WTC11 (cell line): Measurements from ENCODE around the gene FAM181B. TPM values are rescaled to one million over a fixed set of nuclear protein-coding genes. Genes with fewer than 3 reads are reported as not detected.

Experiments used
- ATAC-seq: fragments of 200-7000 bp; cut with Tn5 transposase; 2 replicates; pipeline ENCODE4 v1.10.0; 2021; ENCODE audit warnings: mild to moderate bottlenecking, moderate library complexity
- CTCF ChIA-PET: fragments of 300-600 bp; sonication (Branson Sonifier 250); formaldehyde crosslinking; loops from one replicate; lab custom pipeline; 2021; ENCODE audit warnings: antibody characterized with exemption; lab: Charles Lee
- POLR2A ChIA-PET: fragments of 350-600 bp; sonication (Branson Sonifier 250); formaldehyde crosslinking; loops from one replicate; lab custom pipeline; 2021; ENCODE audit warnings: antibody characterized with exemption; lab: Charles Lee
- DNase-seq: peaks from one replicate; pipeline ENCODE4 v3.0.0; 2021; ENCODE audit warnings: low spot score
- H3K27ac Mint-ChIP-seq: 2 replicates; pipeline ENCODE4 v1.8.0; 2021; ENCODE audit warnings: mixed read lengths
- H3K27me3 Mint-ChIP-seq: 2 replicates; pipeline ENCODE4 v1.8.0; 2021; ENCODE audit warnings: low read depth, mild to moderate bottlenecking, moderate library complexity, mixed read lengths
- H3K36me3 Mint-ChIP-seq: 2 replicates; pipeline ENCODE4 v1.8.0; 2021; ENCODE audit warnings: mixed read lengths
- H3K4me1 Mint-ChIP-seq: 2 replicates; pipeline ENCODE4 v1.8.0; 2022; ENCODE audit warnings: mixed read lengths
- H3K4me3 Mint-ChIP-seq: 2 replicates; pipeline ENCODE4 v1.8.0; 2021; ENCODE audit warnings: mild to moderate bottlenecking, moderate library complexity, mixed read lengths
- H3K9me3 Mint-ChIP-seq: 2 replicates; pipeline ENCODE4 v1.8.0; 2021; ENCODE audit warnings: mixed read lengths
- ATF1 ChIP-seq: sonication (generic); formaldehyde crosslinking; IDR thresholded peaks from 2 replicates; pipeline ENCODE4 v1.8.1; 2023; ENCODE audit warnings: mild to moderate bottlenecking, moderate library complexity, missing genetic modification reagents
- ELF4 ChIP-seq: sonication (generic); formaldehyde crosslinking; IDR thresholded peaks from 2 replicates; pipeline ENCODE4 v1.8.1; 2022; ENCODE audit warnings: low read depth, mild to moderate bottlenecking, moderate library complexity, missing genetic modification reagents
- ETV6 ChIP-seq: sonication (generic); formaldehyde crosslinking; IDR thresholded peaks from 2 replicates; pipeline ENCODE4 v1.8.1; 2022; ENCODE audit warnings: mild to moderate bottlenecking, missing genetic modification reagents
- FOXP1 ChIP-seq: sonication (generic); formaldehyde crosslinking; IDR thresholded peaks from 2 replicates; pipeline ENCODE4 v1.8.0; 2022; ENCODE audit warnings: missing genetic modification reagents, mild to moderate bottlenecking, moderate library complexity, borderline replicate concordance
- NFATC4 ChIP-seq: fragments of 250-450 bp; sonication (Bioruptor Pico); IDR thresholded peaks from 2 replicates; pipeline ENCODE4 v1.9.0; 2021; ENCODE audit warnings: mild to moderate bottlenecking
- PRRX2 ChIP-seq: fragments of 250-450 bp; sonication (Bioruptor Pico); IDR thresholded peaks from 2 replicates; pipeline ENCODE4 v1.8.0; 2021; ENCODE audit warnings: mild to moderate bottlenecking
- RORB ChIP-seq: fragments of 250-450 bp; sonication (Bioruptor Pico); IDR thresholded peaks from 2 replicates; pipeline ENCODE4 v1.9.0; 2021; ENCODE audit warnings: mild to moderate bottlenecking
- SMAD3 ChIP-seq: sonication (generic); formaldehyde crosslinking; IDR thresholded peaks from 2 replicates; pipeline ENCODE4 v1.8.0; 2022; ENCODE audit warnings: missing genetic modification reagents, mild to moderate bottlenecking, borderline replicate concordance
- SMAD4 ChIP-seq: sonication (generic); formaldehyde crosslinking; IDR thresholded peaks from 2 replicates; pipeline ENCODE4 v1.8.0; 2022; ENCODE audit warnings: mild to moderate bottlenecking, missing genetic modification reagents
- SOX15 ChIP-seq: fragments of 250-450 bp; sonication (Bioruptor Pico); IDR thresholded peaks from 2 replicates; pipeline ENCODE4 v1.9.0; 2021; ENCODE audit warnings: mild to moderate bottlenecking
- TP53 ChIP-seq: sonication (generic); formaldehyde crosslinking; IDR thresholded peaks from 2 replicates; pipeline ENCODE4 v1.8.1; 2023; ENCODE audit warnings: mild to moderate bottlenecking, missing genetic modification reagents
- ZNF232 ChIP-seq: sonication (generic); formaldehyde crosslinking; IDR thresholded peaks from 2 replicates; pipeline ENCODE4 v1.8.0; 2022; ENCODE audit warnings: mild to moderate bottlenecking, missing genetic modification reagents
- total RNA-seq: library from RNA; stranded (reverse); gene quantifications from 3 replicates; pipeline ENCODE4 v1.2.3, GENCODE V29; 2021
- TF ChIP-seq, protein P1 (sequence below): fragments of 250-450 bp; sonication (Bioruptor Pico); IDR thresholded peaks from 2 replicates; pipeline ENCODE4 v1.9.0; 2021; ENCODE audit warnings: mild to moderate bottlenecking
- TF ChIP-seq, protein P2 (sequence below): sonication (generic); formaldehyde crosslinking; IDR thresholded peaks from 2 replicates; pipeline ENCODE4 v1.8.1; 2023; ENCODE audit warnings: mild to moderate bottlenecking, missing genetic modification reagents, borderline replicate concordance
- TF ChIP-seq, protein P3 (sequence below): sonication (generic); formaldehyde crosslinking; IDR thresholded peaks from 2 replicates; pipeline ENCODE4 v1.8.1; 2023; ENCODE audit warnings: mild to moderate bottlenecking, missing genetic modification reagents
- TF ChIP-seq, protein P4 (sequence below): sonication (generic); formaldehyde crosslinking; IDR thresholded peaks from 2 replicates; pipeline ENCODE4 v1.8.1; 2023; ENCODE audit warnings: mild to moderate bottlenecking, missing genetic modification reagents, moderate library complexity
- TF ChIP-seq, protein P5 (sequence below): sonication (generic); formaldehyde crosslinking; IDR thresholded peaks from 2 replicates; pipeline ENCODE4 v1.8.1; 2022; ENCODE audit warnings: mild to moderate bottlenecking, moderate library complexity, missing genetic modification reagents
- TF ChIP-seq, protein P6 (sequence below): sonication (generic); formaldehyde crosslinking; IDR thresholded peaks from 2 replicates; pipeline ENCODE4 v1.8.0; 2022; ENCODE audit warnings: missing genetic modification reagents
- TF ChIP-seq, protein P7 (sequence below): sonication (generic); formaldehyde crosslinking; IDR thresholded peaks from 2 replicates; pipeline ENCODE4 v1.8.0; 2023; ENCODE audit warnings: missing genetic modification reagents, mild to moderate bottlenecking, borderline replicate concordance

The FAM181B gene
- total RNA-seq, 1 experiment from 2014 or later, result 1.1 TPM

DNA sequence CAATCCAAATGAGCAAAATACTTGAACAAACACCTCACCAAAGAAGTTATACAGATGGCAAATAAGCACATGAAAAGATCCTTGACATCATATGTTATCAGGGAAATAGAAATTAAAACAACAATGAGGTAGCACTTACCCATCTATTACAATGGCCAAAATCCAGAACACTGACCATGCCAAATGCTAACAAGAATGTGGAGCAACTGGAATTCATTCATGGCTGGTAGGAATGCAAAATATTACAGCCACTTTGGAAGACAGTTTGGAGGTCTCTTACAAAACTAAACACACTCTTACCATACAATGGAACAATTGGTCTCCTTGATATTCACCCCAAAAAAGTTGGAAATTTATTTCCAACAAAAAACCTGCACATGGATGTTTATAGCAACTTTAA is 19.1 kb upstream of the FAM181B start:
- Mint-ChIP-seq H3K27me3 (no peaks in the 10 kb centered on the region; the same call in 1 of the 2 replicates), H3K9me3 (peaks cover 7% of the 10 kb centered on the region), H3K4me1 (peaks cover 21% of the 10 kb centered on the region), H3K36me3 (no peaks in the 10 kb centered on the region), H3K4me3 (no peak overlapping the region), H3K27ac (no peak overlapping the region)
- ATAC-seq (no peak), DNase-seq (no peak)
- POLR2A ChIA-PET, result no interaction called here
- CTCF ChIA-PET, result interaction anchor here (0.6 to 1.8 kb wide), 2 partner anchors 23 to 148 kb away, joined by 3 to 6 read pairs; partner anchors contain the start of gene DDIAS
- TF ChIP-seq ELF4 (CRISPR knock-in tag), result no peak
- no peak for TF ChIP-seq FOXP1
- no peak for TF ChIP-seq RORB (CRISPR knock-in tag)
- TF ChIP-seq SOX15 (CRISPR knock-in tag), result no peak
- no peak for TF ChIP-seq PRRX2 (CRISPR knock-in tag)
- TF ChIP-seq, protein P1, sequence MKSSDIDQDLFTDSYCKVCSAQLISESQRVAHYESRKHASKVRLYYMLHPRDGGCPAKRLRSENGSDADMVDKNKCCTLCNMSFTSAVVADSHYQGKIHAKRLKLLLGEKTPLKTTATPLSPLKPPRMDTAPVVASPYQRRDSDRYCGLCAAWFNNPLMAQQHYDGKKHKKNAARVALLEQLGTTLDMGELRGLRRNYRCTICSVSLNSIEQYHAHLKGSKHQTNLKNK, result no peak
- TF ChIP-seq, protein P2, sequence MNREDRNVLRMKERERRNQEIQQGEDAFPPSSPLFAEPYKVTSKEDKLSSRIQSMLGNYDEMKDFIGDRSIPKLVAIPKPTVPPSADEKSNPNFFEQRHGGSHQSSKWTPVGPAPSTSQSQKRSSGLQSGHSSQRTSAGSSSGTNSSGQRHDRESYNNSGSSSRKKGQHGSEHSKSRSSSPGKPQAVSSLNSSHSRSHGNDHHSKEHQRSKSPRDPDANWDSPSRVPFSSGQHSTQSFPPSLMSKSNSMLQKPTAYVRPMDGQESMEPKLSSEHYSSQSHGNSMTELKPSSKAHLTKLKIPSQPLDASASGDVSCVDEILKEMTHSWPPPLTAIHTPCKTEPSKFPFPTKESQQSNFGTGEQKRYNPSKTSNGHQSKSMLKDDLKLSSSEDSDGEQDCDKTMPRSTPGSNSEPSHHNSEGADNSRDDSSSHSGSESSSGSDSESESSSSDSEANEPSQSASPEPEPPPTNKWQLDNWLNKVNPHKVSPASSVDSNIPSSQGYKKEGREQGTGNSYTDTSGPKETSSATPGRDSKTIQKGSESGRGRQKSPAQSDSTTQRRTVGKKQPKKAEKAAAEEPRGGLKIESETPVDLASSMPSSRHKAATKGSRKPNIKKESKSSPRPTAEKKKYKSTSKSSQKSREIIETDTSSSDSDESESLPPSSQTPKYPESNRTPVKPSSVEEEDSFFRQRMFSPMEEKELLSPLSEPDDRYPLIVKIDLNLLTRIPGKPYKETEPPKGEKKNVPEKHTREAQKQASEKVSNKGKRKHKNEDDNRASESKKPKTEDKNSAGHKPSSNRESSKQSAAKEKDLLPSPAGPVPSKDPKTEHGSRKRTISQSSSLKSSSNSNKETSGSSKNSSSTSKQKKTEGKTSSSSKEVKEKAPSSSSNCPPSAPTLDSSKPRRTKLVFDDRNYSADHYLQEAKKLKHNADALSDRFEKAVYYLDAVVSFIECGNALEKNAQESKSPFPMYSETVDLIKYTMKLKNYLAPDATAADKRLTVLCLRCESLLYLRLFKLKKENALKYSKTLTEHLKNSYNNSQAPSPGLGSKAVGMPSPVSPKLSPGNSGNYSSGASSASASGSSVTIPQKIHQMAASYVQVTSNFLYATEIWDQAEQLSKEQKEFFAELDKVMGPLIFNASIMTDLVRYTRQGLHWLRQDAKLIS, result no peak
- TF ChIP-seq, protein P3, sequence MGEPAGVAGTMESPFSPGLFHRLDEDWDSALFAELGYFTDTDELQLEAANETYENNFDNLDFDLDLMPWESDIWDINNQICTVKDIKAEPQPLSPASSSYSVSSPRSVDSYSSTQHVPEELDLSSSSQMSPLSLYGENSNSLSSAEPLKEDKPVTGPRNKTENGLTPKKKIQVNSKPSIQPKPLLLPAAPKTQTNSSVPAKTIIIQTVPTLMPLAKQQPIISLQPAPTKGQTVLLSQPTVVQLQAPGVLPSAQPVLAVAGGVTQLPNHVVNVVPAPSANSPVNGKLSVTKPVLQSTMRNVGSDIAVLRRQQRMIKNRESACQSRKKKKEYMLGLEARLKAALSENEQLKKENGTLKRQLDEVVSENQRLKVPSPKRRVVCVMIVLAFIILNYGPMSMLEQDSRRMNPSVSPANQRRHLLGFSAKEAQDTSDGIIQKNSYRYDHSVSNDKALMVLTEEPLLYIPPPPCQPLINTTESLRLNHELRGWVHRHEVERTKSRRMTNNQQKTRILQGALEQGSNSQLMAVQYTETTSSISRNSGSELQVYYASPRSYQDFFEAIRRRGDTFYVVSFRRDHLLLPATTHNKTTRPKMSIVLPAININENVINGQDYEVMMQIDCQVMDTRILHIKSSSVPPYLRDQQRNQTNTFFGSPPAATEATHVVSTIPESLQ (CRISPR knock-in tag), result no peak
- TF ChIP-seq, protein P4, sequence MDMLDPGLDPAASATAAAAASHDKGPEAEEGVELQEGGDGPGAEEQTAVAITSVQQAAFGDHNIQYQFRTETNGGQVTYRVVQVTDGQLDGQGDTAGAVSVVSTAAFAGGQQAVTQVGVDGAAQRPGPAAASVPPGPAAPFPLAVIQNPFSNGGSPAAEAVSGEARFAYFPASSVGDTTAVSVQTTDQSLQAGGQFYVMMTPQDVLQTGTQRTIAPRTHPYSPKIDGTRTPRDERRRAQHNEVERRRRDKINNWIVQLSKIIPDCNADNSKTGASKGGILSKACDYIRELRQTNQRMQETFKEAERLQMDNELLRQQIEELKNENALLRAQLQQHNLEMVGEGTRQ (CRISPR knock-in tag), result no peak
- TF ChIP-seq SMAD4 (CRISPR knock-in tag), result no peak

DNA sequence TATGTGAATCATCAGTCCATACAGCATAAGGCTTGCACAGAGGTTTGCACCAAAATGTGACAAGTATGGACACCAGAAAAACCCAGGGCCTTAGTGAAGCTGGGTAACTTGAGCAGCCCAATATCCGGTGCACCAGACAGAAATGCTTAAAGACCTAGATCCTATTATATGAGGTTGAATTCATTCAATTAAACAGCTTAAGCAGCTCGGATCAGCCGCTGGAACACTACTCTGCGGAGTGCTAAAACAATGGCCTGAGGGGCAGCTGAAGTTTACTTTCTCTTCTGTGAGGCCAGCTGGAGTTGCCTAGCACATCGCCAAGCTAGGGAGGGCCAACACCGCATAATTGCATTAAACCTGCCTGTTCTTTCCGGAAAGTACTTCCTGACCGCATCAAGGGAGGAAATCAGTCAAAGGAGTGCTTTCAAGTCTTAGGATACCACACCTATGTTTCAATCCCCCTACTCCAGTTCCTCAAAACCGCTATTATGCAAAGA is 17.0 kb upstream of the FAM181B start:
- ChIA-PET CTCF (interaction anchor here (1.0 to 1.7 kb wide), 2 partner anchors 25 to 36 kb away, joined by 3 to 7 read pairs; no protein-coding TSS in a partner anchor), POLR2A (interaction anchor here (0.5 to 1.9 kb wide), 2 partner anchors 17 to 80 kb away, joined by 3 to 6 read pairs; partner anchors contain the start of gene FAM181B)
- peak; percentile 19 for DNase-seq
- TF ChIP-seq ATF1 (CRISPR knock-in tag) (no peak), TP53 (CRISPR knock-in tag) (no peak), FOXP1 (no peak), NFATC4 (CRISPR knock-in tag) (no peak), SMAD3 (CRISPR knock-in tag) (no peak), ETV6 (CRISPR knock-in tag) (no peak), ZNF232 (no peak)
- TF ChIP-seq, protein P5, sequence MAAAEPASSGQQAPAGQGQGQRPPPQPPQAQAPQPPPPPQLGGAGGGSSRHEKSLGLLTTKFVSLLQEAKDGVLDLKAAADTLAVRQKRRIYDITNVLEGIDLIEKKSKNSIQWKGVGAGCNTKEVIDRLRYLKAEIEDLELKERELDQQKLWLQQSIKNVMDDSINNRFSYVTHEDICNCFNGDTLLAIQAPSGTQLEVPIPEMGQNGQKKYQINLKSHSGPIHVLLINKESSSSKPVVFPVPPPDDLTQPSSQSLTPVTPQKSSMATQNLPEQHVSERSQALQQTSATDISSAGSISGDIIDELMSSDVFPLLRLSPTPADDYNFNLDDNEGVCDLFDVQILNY (CRISPR knock-in tag), result no peak
- TF ChIP-seq, protein P6, sequence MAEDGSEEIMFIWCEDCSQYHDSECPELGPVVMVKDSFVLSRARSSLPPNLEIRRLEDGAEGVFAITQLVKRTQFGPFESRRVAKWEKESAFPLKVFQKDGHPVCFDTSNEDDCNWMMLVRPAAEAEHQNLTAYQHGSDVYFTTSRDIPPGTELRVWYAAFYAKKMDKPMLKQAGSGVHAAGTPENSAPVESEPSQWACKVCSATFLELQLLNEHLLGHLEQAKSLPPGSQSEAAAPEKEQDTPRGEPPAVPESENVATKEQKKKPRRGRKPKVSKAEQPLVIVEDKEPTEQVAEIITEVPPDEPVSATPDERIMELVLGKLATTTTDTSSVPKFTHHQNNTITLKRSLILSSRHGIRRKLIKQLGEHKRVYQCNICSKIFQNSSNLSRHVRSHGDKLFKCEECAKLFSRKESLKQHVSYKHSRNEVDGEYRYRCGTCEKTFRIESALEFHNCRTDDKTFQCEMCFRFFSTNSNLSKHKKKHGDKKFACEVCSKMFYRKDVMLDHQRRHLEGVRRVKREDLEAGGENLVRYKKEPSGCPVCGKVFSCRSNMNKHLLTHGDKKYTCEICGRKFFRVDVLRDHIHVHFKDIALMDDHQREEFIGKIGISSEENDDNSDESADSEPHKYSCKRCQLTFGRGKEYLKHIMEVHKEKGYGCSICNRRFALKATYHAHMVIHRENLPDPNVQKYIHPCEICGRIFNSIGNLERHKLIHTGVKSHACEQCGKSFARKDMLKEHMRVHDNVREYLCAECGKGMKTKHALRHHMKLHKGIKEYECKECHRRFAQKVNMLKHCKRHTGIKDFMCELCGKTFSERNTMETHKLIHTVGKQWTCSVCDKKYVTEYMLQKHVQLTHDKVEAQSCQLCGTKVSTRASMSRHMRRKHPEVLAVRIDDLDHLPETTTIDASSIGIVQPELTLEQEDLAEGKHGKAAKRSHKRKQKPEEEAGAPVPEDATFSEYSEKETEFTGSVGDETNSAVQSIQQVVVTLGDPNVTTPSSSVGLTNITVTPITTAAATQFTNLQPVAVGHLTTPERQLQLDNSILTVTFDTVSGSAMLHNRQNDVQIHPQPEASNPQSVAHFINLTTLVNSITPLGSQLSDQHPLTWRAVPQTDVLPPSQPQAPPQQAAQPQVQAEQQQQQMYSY (CRISPR knock-in tag), result no peak
- TF ChIP-seq, protein P7, sequence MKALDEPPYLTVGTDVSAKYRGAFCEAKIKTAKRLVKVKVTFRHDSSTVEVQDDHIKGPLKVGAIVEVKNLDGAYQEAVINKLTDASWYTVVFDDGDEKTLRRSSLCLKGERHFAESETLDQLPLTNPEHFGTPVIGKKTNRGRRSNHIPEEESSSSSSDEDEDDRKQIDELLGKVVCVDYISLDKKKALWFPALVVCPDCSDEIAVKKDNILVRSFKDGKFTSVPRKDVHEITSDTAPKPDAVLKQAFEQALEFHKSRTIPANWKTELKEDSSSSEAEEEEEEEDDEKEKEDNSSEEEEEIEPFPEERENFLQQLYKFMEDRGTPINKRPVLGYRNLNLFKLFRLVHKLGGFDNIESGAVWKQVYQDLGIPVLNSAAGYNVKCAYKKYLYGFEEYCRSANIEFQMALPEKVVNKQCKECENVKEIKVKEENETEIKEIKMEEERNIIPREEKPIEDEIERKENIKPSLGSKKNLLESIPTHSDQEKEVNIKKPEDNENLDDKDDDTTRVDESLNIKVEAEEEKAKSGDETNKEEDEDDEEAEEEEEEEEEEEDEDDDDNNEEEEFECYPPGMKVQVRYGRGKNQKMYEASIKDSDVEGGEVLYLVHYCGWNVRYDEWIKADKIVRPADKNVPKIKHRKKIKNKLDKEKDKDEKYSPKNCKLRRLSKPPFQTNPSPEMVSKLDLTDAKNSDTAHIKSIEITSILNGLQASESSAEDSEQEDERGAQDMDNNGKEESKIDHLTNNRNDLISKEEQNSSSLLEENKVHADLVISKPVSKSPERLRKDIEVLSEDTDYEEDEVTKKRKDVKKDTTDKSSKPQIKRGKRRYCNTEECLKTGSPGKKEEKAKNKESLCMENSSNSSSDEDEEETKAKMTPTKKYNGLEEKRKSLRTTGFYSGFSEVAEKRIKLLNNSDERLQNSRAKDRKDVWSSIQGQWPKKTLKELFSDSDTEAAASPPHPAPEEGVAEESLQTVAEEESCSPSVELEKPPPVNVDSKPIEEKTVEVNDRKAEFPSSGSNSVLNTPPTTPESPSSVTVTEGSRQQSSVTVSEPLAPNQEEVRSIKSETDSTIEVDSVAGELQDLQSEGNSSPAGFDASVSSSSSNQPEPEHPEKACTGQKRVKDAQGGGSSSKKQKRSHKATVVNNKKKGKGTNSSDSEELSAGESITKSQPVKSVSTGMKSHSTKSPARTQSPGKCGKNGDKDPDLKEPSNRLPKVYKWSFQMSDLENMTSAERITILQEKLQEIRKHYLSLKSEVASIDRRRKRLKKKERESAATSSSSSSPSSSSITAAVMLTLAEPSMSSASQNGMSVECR, result no peak

More for the DNA sequence above, 17.0 kb upstream of the FAM181B start:
- Mint-ChIP-seq H3K27ac (no peak overlapping the region; the same call in 1 of the 2 replicates), H3K4me1 (peaks cover 12% of the 10 kb centered on the region), H3K36me3 (no peaks in the 10 kb centered on the region), H3K4me3 (no peak overlapping the region), H3K27me3 (no peaks in the 10 kb centered on the region; the same call in 1 of the 2 replicates), H3K9me3 (peaks cover 10% of the 10 kb centered on the region)
- ATAC-seq, result peak; percentile 69
